GM12873 (cell line): Measurements from ENCODE around the gene RAPGEF2.

Source experiments
- TF ChIP-seq, protein P1 (sequence below): IDR thresholded peaks from 2 replicates; pipeline ENCODE4 v1.5.1; 2012; ENCODE audit warnings: low read depth, mild to moderate bottlenecking, moderate library complexity, low read length, control low read depth; ENCODE audit not compliant: insufficient read depth; ENCODE audit errors: missing control alignments

The RAPGEF2 gene

DNA sequence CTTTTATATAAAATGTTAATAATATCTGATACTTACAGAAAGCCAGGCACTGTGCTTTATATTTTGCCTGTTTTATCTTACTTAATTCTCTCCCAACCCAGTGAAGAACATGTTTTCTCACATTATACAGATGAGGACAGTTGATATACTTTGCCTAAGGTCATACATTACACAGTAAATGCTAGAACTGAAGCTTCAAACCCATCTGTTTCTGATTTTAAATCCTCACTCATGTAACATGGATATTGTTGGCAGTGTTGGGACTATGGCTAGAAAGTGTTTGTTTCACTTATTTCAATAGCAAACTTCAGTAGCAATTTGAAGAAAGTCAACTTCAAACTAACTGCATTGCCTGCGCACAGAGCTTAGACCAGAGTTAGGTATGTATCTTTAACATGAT, 57.4 kb downstream of the RAPGEF2 start:
- TF ChIP-seq, protein P1, sequence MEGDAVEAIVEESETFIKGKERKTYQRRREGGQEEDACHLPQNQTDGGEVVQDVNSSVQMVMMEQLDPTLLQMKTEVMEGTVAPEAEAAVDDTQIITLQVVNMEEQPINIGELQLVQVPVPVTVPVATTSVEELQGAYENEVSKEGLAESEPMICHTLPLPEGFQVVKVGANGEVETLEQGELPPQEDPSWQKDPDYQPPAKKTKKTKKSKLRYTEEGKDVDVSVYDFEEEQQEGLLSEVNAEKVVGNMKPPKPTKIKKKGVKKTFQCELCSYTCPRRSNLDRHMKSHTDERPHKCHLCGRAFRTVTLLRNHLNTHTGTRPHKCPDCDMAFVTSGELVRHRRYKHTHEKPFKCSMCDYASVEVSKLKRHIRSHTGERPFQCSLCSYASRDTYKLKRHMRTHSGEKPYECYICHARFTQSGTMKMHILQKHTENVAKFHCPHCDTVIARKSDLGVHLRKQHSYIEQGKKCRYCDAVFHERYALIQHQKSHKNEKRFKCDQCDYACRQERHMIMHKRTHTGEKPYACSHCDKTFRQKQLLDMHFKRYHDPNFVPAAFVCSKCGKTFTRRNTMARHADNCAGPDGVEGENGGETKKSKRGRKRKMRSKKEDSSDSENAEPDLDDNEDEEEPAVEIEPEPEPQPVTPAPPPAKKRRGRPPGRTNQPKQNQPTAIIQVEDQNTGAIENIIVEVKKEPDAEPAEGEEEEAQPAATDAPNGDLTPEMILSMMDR: no peak

DNA sequence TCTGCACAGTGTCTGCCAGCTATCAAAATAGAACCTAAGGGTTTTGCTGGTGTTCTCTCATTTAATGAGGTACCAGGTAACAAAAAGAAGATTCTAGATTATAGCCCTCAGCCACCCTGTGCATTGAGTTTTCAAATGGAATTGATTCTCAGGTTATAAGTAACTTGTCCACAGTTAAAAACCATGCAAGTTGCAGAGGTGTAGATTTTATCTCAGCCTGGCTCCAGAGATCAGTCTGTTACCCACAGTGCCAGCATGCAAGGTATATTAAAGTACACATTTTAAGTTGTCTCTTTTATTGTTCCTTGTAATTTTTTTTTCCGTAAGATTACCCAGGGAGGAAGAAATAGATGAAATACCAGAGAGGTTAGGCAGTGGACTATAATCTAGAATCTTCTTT, 59.7 kb downstream of the RAPGEF2 start:
- TF ChIP-seq, protein P1: no peak

DNA sequence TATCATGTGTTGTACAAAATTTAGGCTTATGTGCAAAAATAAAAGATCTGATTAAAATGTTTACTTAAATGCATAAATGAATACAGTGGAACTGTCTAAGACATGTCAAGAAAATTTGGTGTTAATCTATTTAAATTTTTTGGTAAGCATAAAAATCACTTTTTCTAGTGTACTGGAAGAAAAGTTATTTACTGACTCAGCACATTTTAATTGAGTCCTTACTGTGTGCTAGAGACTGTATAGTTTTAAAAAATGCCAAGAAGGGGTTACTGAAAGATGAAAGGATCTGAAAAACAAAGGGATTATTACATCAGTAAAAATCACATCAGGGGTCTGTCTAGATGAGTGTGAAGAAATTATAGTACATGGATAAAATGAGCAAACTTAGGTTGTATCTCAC, 60.6 kb downstream of the RAPGEF2 start:
- TF ChIP-seq, protein P1: no peak

DNA sequence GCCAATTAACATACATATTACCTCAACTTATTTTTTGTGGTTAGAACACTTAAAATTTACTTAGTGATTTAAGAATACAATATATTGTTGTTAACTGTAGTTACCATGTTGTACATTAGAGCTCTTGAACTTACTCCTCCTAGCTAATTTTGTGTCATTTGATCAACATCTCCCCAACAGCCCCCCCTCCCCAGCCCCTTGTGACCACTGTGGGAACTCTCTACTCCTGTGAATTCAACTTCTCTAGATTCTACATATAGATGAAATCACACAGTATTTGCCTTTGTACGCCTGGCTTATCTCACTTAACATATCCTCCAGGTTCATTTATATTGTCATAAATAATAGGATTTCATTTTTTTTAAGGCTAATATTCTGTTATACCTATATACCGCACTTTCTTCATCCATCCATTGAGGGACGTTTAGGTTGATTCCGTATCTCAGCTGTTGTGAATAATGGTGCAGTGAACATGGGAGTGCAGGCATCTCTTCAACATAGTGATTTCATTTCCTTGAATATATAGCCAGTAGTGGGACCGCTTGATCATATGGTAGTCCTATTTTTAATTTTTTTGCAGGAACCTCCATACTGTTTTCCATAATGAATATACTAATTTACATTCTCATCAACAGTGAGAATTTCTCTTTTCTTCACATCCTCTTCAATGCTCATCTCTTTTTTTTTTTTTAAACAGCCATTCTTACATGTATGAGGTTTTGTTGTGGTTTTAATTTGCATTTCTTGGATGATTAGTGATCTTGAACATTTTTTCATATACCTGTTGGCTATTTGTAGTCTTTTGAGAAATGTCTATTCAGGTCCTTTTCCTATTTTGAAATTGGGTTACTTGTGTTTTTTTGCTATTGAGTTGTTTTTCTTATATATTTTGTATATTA, 66.8 kb downstream of the RAPGEF2 start:
- TF ChIP-seq, protein P1: no peak

DNA sequence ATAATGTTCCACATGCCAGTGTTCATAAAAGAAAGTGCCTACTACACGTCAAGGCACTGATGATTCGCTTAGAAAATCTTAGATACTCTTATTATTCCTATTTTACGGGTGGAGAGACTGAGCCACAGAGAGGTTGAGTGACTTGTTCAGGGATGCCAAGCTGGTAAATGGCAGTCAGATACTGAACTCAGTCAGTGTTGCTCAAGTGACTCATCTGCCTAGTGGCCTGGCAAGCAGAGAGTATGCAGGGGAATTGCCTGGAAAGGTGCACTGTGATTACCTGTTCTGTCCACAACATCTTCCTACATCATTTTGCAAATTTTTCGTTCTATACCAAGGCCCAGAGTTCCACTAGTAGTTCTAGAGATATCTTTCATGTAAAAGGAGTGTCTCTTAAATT, 68.4 kb downstream of the RAPGEF2 start:
- TF ChIP-seq, protein P1: no peak

DNA sequence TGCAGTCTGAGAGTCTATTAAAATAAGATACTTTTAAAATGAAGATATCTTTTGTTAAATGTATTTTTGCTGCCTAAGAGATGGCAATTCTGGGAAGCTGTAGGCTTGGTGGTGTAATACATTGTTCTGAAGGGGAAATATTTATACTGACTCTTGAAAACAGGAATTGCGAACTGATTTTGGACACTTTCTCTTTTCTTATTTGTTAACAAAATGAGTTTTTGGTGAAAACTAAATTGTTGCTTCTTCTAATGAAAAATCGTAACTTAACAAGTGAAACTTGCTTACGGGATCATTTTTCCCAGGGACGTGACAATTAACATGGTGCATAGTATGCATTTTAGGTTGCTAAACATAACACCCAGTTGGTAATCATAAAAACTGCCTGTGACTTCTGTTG, 71.0 kb downstream of the RAPGEF2 start:
- TF ChIP-seq, protein P1: no peak

DNA sequence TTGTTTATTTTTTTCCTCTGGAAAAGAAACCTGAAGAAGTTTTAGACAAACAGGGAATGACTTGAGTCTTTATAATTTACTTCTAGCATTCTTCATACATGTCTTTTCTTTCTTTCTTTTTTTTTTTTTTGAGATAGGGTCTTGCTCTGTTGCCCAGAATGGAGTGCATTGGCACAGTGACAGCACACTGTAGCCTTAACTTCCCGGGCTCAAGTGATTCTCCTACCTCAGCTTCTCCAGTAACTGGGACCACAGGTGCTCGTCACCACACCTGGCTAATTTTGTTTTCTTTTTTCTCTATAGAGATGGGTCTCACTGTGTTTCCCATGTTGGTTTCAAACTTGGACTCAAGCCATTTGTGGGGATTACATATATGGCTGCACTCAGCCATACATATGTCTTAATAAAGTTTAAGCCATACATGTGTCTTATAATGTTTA, 71.8 kb downstream of the RAPGEF2 start:
- TF ChIP-seq, protein P1: no peak
